ENCODE data around the gene PITPNC1. TPM values are rescaled to one million over a fixed set of nuclear protein-coding genes. Genes with fewer than 3 reads are reported as not detected.

Gene PITPNC1
- total and polyA plus RNA-seq, 2 of the 13 experiments (the other 11 are each of a cell fraction or from before 2014, with no cell fraction given) = 4.1 to 5.7 TPM

DNA sequence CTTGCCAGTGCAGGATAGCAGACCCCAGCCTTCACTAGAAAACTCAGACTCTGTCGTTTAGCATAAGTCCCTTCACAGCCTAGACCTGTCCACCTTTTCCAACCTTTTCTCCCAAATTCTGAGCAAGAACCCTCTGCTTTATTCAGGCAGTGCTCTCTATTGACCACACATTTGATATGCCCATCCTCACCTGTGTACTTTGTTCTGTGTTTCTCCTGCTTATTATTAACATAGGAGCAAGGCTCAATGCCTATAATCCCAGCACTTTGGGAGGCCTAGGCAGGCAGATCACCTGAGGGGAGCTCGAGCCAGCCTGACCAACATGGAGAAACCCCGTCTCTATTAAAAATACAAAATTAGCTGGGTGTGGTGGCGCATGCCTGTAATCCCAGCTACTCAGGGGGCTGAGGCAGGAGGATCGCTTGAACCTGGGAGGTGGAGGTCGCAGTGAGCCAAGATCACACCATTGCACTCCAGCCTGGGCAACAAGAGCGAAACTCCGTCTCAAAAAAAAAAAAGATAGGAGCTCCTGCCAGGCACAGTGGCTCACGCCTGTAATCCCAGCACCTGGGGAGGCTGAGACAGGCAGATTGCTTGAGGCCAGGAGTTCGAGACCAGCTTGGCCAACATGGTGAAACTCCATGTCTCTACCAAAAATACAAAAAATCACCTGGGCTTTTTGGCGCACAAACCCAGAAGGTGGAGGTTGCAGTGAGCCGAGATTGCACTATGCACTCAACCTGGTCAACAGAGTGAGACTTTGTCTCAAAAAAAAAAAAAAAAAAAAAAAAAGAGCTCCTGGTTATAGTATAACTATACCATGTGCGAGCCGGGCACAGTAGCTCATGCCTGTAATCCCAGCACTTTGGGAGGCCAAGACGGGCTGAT lies 350.3 kb downstream of the PITPNC1 start (continued):
- TF ChIP-seq ZNF256 (CRISPR knock-in tag; conservative IDR thresholded peaks at IDR 0.05) (0 out of 2 replicates have a peak, but pooled peaks have one; percentile 32), POLR2AphosphoS5 (IDR thresholded peaks at IDR 0.05; ENCODE audit: low read depth, low read length) (peak; percentile 44; the same call in 1 of the 2 replicates), ZNF350 (CRISPR knock-in tag; IDR thresholded peaks at IDR 0.05; ENCODE audit: borderline replicate concordance, low read depth) (peak; percentile 73; the same call in 1 of the 2 replicates), ZSCAN31 (CRISPR knock-in tag; IDR thresholded peaks at IDR 0.05; ENCODE audit: low read depth) (0 out of 2 replicates have a peak, but pooled peaks have one; percentile 46)
- TF ChIP-seq, protein P1, sequence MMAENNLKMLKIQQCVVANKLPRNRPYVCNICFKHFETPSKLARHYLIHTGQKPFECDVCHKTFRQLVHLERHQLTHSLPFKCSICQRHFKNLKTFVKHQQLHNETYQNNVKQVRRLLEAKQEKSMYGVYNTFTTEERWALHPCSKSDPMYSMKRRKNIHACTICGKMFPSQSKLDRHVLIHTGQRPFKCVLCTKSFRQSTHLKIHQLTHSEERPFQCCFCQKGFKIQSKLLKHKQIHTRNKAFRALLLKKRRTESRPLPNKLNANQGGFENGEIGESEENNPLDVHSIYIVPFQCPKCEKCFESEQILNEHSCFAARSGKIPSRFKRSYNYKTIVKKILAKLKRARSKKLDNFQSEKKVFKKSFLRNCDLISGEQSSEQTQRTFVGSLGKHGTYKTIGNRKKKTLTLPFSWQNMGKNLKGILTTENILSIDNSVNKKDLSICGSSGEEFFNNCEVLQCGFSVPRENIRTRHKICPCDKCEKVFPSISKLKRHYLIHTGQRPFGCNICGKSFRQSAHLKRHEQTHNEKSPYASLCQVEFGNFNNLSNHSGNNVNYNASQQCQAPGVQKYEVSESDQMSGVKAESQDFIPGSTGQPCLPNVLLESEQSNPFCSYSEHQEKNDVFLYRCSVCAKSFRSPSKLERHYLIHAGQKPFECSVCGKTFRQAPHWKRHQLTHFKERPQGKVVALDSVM (CRISPR knock-in tag; IDR thresholded peaks at IDR 0.05) = peak; percentile 87

DNA sequence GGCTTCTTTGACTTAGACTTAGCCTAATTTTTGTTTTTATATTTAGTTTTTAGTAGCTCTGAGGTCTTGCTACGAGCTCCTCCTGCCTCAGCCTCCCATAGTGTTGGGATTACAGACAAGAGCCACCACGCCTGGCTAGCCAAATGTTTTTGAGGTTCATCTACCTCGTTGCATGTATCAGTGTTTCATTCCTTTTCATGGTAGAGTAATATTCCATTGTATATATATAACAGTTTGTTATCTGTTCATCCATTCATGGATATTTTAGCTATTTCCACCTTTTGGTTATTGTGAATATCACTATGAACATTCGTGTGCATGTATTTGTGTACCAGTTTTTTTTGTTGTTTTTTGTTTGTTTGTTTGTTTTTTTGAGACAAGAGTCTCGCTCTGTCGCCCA lies 352.8 kb downstream of the PITPNC1 start:
- peaks cover 17 to 73% of the 10 kb centered on the region in 2 experiments for H3K36me3 ChIP-seq (replicated peaks in 1 of 2; ENCODE audit: control insufficient read depth in 1 of 2, insufficient read depth in 2 of 2, low read length in 2 of 2)
- H4K20me1 ChIP-seq (ENCODE audit: insufficient read depth, low read length) = no peaks in the 10 kb centered on the region
- ChIA-PET POLR2A (interaction anchor here (1.2 kb wide), 1 partner anchor 12 kb away, joined by 5 read pairs; no protein-coding TSS in a partner anchor), CTCF (ENCODE audit: low intra/inter-chr PET ratio, low total read pairs) (no interaction called here)
- TF ChIP-seq ZNF460 (CRISPR knock-in tag; IDR thresholded peaks at IDR 0.05; ENCODE audit: borderline replicate concordance) (peak; percentile 7; the same call in 1 of the 2 replicates), ZNF570 (CRISPR knock-in tag; IDR thresholded peaks at IDR 0.05; ENCODE audit: borderline replicate concordance) (no peak)
- 98% methylated on average over 6 of the region's 6 CpGs for WGBS (ENCODE audit: low lambda C conversion rate)
- no peak for DNase-seq (ENCODE audit: low spot score)
- no peaks in the 10 kb centered on the region for H3K9me3 ChIP-seq (ENCODE audit: low read length)
- intact Hi-C loops (cut with micrococcal nuclease; ENCODE audit: unreplicated experiment) (no loop called here), in situ Hi-C loops (cut with HindIII; ENCODE audit: extremely low pct_ligation_motif_present, low pct_unique_long_range_greater_than_20kb) (no loop called here)
- H3K79me2 ChIP-seq (ENCODE audit: insufficient read depth, low read length) = peaks cover 17% of the 10 kb centered on the region
- no peaks in the 10 kb centered on the region for H3K27me3 ChIP-seq (ENCODE audit: control insufficient read depth in 1 of 2, insufficient read depth in 2 of 2, low read length in 2 of 2)
- FAIRE-seq = no peak
- no peak overlapping the region for H3K4me2 ChIP-seq (ENCODE audit: low read depth, low read length)
- BruUV-seq (replicated peaks) = no TSS peak
- H3K9ac ChIP-seq (ENCODE audit: insufficient read depth, low read depth, low read length) = no peak overlapping the region
- no peak for ATAC-seq
- H2AFZ ChIP-seq (ENCODE audit: low read length) = no peak overlapping the region
- no peak overlapping the region for H3K4me3 ChIP-seq (replicated peaks in 1 of 3; ENCODE audit: insufficient read depth in 1 of 3, low read depth in 2 of 3, low read length in 3 of 3)
- H3K4me1 ChIP-seq (ENCODE audit: insufficient read depth, low read length) = peaks cover 54% of the 10 kb centered on the region
- no peak overlapping the region for H3K27ac ChIP-seq (ENCODE audit: extremely low read length, insufficient read depth, low read length)
